Measurements from ENCODE around the gene LRPPRC. TPM values are rescaled to one million over a fixed set of nuclear protein-coding genes. Genes with fewer than 3 reads are reported as not detected.
"Not testable (repeated sequence)": the region's sequence is repeated elsewhere in the genome, so short reads cannot be mapped to it uniquely, and the experiment has no call there.

Gene LRPPRC
- total RNA-seq, 1 experiment from 2014 or later, result 253 TPM

DNA sequence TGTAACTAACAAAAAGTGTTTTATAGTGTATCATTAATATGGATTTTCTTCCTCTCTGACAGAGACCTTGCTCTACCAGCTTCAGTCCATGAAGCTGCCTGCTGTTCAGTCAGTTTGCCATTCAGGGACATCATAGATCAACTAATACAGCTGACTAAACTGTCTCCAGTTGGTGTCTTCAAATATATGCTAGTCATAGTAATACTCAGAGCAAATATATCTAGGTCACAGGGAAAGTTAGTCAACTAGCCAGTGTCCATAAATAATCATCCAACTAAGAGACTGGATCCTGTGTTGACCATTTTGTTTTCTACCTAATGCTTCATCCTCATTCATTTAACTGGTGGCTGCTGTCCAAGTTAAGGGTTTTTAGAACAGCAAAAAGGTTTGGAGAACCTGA, 38.2 kb upstream of the LRPPRC start:
- no peak for TF ChIP-seq ZNF263 (CRISPR knock-in tag; IDR thresholded peaks at IDR 0.05; ENCODE audit: low read depth)
- no peak for TF ChIP-seq MYBL2 (CRISPR knock-in tag; IDR thresholded peaks at IDR 0.05)
- TF ChIP-seq ZNF232 (CRISPR knock-in tag; IDR thresholded peaks at IDR 0.05), result no peak
- TF ChIP-seq ARID4B (CRISPR knock-in tag; IDR thresholded peaks at IDR 0.05; ENCODE audit: borderline replicate concordance), result no peak
- TF ChIP-seq RORB (CRISPR knock-in tag; IDR thresholded peaks at IDR 0.05), result no peak
- TF ChIP-seq TP53 (CRISPR knock-in tag; IDR thresholded peaks at IDR 0.05), result no peak
- no peak for TF ChIP-seq NFYB (CRISPR knock-in tag; conservative IDR thresholded peaks at IDR 0.05; ENCODE audit: low read depth)
- TF ChIP-seq SMAD3 (CRISPR knock-in tag; IDR thresholded peaks at IDR 0.05; ENCODE audit: borderline replicate concordance), result no peak
- TF ChIP-seq IRF2 (CRISPR knock-in tag; IDR thresholded peaks at IDR 0.05; ENCODE audit: borderline replicate concordance, low read depth), result no peak
- no peak for TF ChIP-seq SP1 (CRISPR knock-in tag; conservative IDR thresholded peaks at IDR 0.05)
- TF ChIP-seq ZNF396 (CRISPR knock-in tag; IDR thresholded peaks at IDR 0.05; ENCODE audit: borderline replicate concordance), result no peak
- TF ChIP-seq TEAD4 (CRISPR knock-in tag; IDR thresholded peaks at IDR 0.05), result no peak
- TF ChIP-seq ATF2 (CRISPR knock-in tag; IDR thresholded peaks at IDR 0.05; ENCODE audit: borderline replicate concordance, low read depth), result no peak
- no peak for TF ChIP-seq MAX (CRISPR knock-in tag; IDR thresholded peaks at IDR 0.05)
- TF ChIP-seq MXD4 (CRISPR knock-in tag; IDR thresholded peaks at IDR 0.05; ENCODE audit: borderline replicate concordance), result no peak
- TF ChIP-seq ZNF317 (CRISPR knock-in tag; IDR thresholded peaks at IDR 0.05; ENCODE audit: borderline replicate concordance, low read depth), result no peak
- no peak for TF ChIP-seq CTCF (IDR thresholded peaks at IDR 0.05)
- TF ChIP-seq, protein P1, sequence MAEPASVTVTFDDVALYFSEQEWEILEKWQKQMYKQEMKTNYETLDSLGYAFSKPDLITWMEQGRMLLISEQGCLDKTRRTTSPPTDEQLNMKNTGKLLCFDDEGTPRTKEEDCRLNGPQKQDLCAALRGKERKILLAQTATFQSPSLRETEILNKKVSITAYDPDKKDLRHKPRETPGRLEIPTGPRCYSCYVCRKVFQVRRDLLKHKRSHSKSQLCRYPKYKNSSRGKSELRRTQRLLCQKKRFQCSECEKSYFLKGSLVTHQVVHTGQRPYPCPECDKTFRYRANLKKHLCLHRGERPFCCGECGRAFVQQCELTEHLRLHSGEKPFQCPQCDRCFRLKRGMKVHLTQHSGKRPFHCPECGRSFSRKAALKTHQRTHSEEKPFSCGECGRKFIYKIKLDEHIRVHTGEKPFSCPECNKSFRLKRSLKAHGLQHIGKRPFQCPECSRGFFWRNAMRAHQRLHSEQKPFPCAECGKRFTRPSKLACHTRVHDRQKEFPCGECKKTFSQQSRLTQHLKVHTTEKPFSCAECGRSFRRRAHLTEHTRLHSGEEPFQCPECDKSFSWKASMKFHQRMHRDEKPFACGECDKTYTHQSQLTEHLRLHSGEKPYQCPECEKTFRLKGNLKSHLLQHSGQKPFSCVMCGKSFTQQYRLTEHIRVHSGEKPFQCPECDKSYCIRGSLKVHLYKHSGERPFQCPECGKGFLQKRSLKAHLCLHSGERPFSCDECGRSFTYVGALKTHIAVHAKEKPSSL (CRISPR knock-in tag; conservative IDR thresholded peaks at IDR 0.05), result no peak
- TF ChIP-seq GRHL2 (CRISPR knock-in tag; IDR thresholded peaks at IDR 0.05; ENCODE audit: insufficient replicate concordance, severe bottlenecking), result no peak
- TF ChIP-seq USF2 (CRISPR knock-in tag; IDR thresholded peaks at IDR 0.05), result no peak
- no peaks in the 10 kb centered on the region for H3K36me3 Mint-ChIP-seq
- no peak overlapping the region for H3K4me3 Mint-ChIP-seq
- ChIA-PET POLR2A (no interaction called here), CTCF (no interaction called here)
- no peaks in the 10 kb centered on the region for H3K9me3 Mint-ChIP-seq
- no peak for DNase-seq (ENCODE audit: low spot score)
- no peak for ATAC-seq
- no peaks in the 10 kb centered on the region for H3K27me3 Mint-ChIP-seq (ENCODE audit: low read depth)
- H3K4me1 Mint-ChIP-seq, result peaks cover 15% of the 10 kb centered on the region
- H3K27ac Mint-ChIP-seq, result no peak overlapping the region

DNA sequence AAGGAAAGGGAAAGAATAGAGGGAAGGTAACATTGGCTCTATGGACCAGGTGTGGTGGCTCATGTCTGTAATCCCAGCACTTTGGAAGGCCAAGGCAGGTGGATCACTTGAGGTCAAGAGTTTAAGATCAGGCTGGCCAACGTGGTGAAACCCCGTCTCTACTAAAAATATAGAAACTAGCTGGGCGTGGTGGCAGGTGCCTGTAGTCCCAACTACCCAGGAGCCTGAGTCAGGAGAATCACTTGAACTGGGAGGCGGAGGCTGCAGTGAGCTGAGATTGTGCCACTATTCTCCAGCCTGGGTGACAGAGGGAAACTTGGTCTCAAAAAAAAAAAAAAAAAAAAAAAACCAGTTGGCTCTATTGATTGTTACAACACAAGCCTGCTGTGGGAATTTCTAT, 31.3 kb upstream of the LRPPRC start:
- DNase-seq (ENCODE audit: low spot score); H3K27ac Mint-ChIP-seq; H3K9me3 Mint-ChIP-seq; H3K4me1 Mint-ChIP-seq; H3K4me3 Mint-ChIP-seq; CTCF ChIA-PET; H3K36me3 Mint-ChIP-seq; POLR2A ChIA-PET; H3K27me3 Mint-ChIP-seq (ENCODE audit: low read depth); ATAC-seq: not testable (repeated sequence)
